CD4-positive, alpha-beta T cell treated with Interleukin-2 at 100 ng/mL for 4 hours (primary cell): Measurements from ENCODE around the gene PYDC1.
A peak's percentile ranks its signal among the peaks of the same experiment; 100 is the strongest.
"Not testable (repeated sequence)": the region's sequence is repeated elsewhere in the genome, so short reads cannot be mapped to it uniquely, and the experiment has no call there.

ENCODE experiments used
- DNase-seq: peaks from one replicate; pipeline ENCODE4 v3.0.0-alpha.2; 2020; ENCODE audit warnings: low spot score

PYDC1 gene

GRCh38 chr16:31221357-31222160 is 4.6 kb upstream of the PYDC1 start:
- DNase-seq, result no peak

- no peak for DNase-seq
These were observed 2.3 kb upstream of the PYDC1 start for GRCh38 chr16:31219154-31219741.

DNA sequence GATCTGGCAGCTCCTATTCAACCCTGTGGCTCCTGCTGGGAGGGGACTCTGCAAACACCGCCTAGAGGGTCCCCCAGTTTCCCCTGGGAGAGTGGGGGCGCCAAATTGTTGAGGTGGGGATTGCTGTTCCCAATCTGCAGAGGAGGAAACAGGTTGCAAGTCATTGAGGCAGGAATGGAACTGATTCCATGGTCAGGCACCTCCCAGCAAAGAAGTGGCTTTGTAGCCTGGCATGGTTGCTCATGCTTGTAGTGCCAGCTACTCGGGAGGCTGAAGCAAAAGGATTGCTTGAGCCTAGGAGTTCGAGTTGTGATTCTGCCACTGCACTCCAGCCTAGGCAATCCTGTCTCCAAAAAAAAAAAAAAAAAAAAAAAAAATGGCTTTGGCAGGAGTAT is 198 bp upstream of the PYDC1 start:
- DNase-seq, result no peak

- no peak for DNase-seq
These were observed 1.4 kb downstream of the PYDC1 start for GRCh38 chr16:31215287-31216162.

DNA sequence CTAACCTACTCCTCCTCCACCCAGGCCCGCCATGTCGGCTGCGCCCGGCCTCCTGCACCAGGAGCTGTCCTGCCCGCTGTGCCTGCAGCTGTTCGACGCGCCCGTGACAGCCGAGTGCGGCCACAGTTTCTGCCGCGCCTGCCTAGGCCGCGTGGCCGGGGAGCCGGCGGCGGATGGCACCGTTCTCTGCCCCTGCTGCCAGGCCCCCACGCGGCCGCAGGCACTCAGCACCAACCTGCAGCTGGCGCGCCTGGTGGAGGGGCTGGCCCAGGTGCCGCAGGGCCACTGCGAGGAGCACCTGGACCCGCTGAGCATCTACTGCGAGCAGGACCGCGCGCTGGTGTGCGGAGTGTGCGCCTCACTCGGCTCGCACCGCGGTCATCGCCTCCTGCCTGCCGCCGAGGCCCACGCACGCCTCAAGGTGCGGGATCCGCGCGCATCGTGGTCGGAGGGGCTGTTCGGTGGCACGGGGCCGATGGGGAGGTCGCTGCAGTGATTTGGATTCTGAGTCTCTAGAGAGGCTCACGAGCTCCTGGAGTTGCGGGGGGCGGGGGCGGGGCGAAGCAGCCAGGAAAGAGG is 2.1 kb downstream of the PYDC1 start:
- no peak for DNase-seq

- DNase-seq, result no peak
These were observed 2.8 kb downstream of the PYDC1 start, which contains the start of gene TRIM72 for GRCh38 chr16:31213877-31214707. Gene TRIM72, plus strand, starts transcription at chr16:31214119. Its CDS starts 620 bp downstream, at chr16:31214739.

DNA sequence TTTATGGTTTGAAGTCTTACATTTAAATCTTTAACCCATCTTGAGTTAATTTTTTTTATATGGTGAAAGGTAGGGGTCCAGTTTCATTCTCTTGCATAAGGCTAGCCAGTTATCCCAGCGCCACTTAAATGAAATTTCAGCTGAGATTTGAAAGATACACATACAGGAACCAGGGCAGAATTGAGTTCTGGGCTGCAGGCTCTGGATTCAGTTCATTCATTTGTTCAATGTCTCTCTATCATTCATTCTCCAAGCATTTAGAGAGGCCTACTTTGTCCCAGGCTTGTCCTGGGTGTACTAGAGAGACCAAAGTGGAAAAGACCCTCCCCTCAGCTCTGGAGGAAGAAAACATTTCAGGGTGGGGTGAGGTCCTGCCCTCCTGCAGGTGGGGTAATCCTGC is 3.6 kb downstream of the PYDC1 start:
- DNase-seq, result no peak

GRCh38 chr16:31206776-31207175 is 10.2 kb downstream of the PYDC1 start:
- DNase-seq, result no peak

GRCh38 chr16:31204871-31205666 is 11.9 kb downstream of the PYDC1 start:
- DNase-seq, result no peak

DNA sequence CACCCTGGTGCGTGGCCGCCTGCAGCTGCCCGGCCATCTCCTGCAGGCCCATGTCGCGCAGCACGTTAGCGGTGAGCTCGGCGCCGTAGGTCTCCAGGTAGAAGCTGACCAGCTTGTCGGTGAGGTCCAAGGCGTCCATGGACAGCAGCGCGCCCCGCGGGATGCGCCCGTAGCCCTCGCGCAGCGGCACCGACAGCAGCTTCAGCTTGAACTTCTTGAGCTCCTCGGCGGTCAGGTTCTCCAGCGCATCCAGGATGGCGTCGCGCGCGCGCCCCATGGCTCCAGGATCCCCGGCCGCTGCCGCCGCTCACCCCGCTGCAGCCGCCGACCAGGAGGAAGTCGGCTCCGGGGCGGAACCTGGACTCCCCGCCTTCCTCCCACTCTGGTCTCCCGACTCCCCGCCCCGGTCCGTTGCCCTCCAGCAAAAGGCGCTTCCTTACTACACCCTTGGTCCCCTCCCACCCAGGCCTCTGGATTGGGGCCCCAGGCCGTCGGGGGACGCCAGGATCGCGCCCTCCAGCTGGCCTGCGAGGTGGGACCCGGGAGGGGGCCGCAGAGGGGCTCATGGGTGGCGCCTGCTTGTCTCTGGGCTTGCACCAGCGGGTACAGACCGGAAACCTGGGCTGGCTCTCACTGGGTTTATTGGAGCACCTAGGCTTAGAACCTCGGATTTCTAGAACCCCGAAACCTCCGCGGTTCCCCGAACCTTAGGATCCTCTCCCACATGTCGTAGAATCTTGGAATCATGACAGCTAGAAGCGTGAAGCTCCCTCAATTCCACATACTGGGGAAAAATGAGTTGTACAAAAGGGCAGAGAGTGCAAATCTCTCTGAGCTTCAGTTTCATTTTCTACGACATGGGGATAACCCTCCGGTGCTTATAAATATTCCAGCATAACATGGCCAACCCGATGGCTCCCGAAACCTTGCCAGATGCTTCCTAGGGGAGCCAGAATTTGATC is 14.2 kb downstream of the PYDC1 start, which contains the start of gene PYCARD:
PYCARD (minus strand) TSS at position 347 of the 962 bp plus-strand sequence; CDS start at position 277, 70 bp downstream.
- DNase-seq, result no peak

- peak; percentile 40 for DNase-seq
These were observed 15.1 kb downstream of the PYDC1 start for GRCh38 chr16:31201582-31202413.

GRCh38 chr16:31200821-31201568 is 15.9 kb downstream of the PYDC1 start:
- DNase-seq, result peak; percentile 60

GRCh38 chr16:31200111-31200510 is 16.8 kb downstream of the PYDC1 start:
- not testable (repeated sequence) for DNase-seq

GRCh38 chr16:31199430-31200041 is 17.4 kb downstream of the PYDC1 start:
- DNase-seq, result no peak

GRCh38 chr16:31198207-31198882 is 18.6 kb downstream of the PYDC1 start:
- DNase-seq, result no peak

DNA sequence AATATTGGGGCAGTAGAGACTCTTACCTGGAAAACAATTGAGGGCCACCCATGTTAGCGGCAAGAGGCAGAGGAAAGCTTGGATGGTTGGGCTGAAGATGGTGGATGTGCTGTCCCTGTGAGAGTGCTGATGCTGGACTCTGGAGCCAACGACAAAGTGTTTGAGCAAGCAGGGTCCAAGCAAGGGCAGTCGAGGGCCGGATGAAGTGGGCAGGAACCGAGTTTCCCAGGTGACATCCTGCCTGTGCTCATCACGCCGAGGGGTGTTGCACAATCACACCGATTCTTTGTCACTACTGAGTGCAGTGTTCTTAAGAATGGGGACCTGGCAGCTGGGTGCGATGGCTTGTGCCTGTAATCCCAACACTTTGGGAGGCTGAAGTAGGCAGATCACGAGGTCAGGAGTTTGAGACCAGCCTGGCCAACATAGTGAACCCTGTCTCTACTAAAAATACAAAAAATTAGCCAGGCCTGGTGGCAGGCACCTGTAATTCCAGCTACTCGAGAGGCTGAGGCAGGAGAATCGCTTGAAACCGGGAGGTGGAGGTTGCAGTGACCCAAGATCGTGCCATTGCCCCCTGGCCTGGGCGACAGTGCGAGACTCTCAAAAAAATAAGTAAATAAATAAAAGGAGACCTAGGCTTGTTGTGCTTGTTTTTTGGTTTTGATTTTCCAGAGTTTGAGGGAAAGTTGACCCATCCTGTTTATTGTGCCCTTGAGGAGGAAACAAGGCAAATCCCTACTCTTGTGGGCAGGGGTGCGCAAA is 20.4 kb downstream of the PYDC1 start:
- no peak for DNase-seq
